Measurements from ENCODE around the gene ERFE. TPM values are rescaled to one million over a fixed set of nuclear protein-coding genes. Genes with fewer than 3 reads are reported as not detected.

ERFE gene
- polyA plus RNA-seq, 1 of the 3 experiments (the other 2 are of a cell fraction): 1.3 TPM

DNA sequence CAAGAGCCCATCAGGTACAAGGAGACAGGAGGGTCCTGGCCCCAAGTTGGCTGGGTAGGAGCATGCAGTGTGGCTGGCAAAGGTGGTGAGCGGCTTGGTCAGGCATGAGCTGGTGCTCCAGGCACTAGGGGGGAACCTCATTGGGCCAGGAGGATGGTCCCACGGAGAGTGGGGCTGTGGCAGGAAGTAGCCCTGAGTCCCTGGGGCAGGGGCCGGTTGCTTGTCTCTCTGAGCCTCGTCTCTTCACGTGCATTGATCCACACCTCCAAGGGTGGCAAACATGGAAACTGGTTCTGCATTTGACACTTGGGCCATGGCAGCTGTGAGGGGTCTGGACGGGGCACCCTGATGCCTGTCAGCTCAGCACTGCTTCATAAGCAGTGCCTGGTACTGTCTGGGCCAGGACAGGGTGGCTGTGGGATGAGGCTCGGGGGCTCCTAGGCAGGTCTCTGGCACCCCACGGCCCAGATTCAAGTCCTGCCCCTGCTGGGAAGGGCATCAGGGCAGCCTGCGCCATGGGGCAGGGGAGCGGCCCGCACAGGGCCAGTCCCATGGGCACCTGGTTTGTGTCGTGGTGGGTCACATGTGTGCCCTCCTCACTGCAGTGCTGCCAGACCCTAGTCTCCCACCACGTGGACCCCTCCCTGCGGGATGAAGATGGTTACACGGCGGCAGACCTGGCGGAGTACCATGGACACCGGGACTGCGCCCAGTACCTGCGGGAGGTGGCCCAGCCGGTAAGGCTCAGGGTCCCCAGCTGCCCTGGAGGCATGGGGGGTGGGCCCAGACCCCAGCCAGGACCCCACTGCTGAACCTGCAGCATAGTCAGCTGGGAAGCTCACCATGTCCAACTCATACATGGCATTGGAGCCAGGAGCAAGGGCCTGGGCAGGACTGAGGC is 42.2 kb upstream of the ERFE start:
- TF ChIP-seq NFIC (IDR thresholded peaks at IDR 0.05; ENCODE audit: borderline replicate concordance) (no peak), NRF1 (IDR thresholded peaks at IDR 0.05; ENCODE audit: low read depth, low read length) (no peak), FOXM1 (IDR thresholded peaks at IDR 0.05; ENCODE audit: low read depth) (no peak), SIN3A (IDR thresholded peaks at IDR 0.05; ENCODE audit: borderline replicate concordance, low read depth, low read length) (no peak), GABPA (IDR thresholded peaks at IDR 0.05; ENCODE audit: low read depth) (no peak), MEF2A (IDR thresholded peaks at IDR 0.05; ENCODE audit: borderline replicate concordance, low read depth) (no peak)
- TF ChIP-seq, protein P1, sequence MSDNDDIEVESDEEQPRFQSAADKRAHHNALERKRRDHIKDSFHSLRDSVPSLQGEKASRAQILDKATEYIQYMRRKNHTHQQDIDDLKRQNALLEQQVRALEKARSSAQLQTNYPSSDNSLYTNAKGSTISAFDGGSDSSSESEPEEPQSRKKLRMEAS (IDR thresholded peaks at IDR 0.05; ENCODE audit: low read depth): no peak
- TF ChIP-seq, protein P2, sequence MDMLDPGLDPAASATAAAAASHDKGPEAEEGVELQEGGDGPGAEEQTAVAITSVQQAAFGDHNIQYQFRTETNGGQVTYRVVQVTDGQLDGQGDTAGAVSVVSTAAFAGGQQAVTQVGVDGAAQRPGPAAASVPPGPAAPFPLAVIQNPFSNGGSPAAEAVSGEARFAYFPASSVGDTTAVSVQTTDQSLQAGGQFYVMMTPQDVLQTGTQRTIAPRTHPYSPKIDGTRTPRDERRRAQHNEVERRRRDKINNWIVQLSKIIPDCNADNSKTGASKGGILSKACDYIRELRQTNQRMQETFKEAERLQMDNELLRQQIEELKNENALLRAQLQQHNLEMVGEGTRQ (IDR thresholded peaks at IDR 0.05; ENCODE audit: borderline replicate concordance, low read depth, low read length): no peak
- TF ChIP-seq, protein P3, sequence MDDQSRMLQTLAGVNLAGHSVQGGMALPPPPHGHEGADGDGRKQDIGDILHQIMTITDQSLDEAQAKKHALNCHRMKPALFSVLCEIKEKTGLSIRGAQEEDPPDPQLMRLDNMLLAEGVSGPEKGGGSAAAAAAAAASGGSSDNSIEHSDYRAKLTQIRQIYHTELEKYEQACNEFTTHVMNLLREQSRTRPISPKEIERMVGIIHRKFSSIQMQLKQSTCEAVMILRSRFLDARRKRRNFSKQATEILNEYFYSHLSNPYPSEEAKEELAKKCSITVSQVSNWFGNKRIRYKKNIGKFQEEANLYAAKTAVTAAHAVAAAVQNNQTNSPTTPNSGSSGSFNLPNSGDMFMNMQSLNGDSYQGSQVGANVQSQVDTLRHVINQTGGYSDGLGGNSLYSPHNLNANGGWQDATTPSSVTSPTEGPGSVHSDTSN (IDR thresholded peaks at IDR 0.05): no peak
- Histone ChIP-seq H3K4me3 (ENCODE audit: low read depth in 2 of 2, low read length in 1 of 2) (no peak overlapping the region), H4K20me1 (ENCODE audit: insufficient read depth) (no peaks in the 10 kb centered on the region), H3K9me3 (peaks cover 8% of the 10 kb centered on the region), H3K36me3 (replicated peaks in 1 of 2; ENCODE audit: control insufficient read depth in 1 of 2, insufficient read depth in 2 of 2, low read length in 1 of 2) (no peaks in the 10 kb centered on the region), H3K79me2 (ENCODE audit: insufficient read depth) (no peaks in the 10 kb centered on the region), H3K9ac (no peak overlapping the region), H3K27me3 (ENCODE audit: insufficient read depth) (no peaks in the 10 kb centered on the region; the same call in 1 of the 2 replicates), H2AFZ (ENCODE audit: low read depth) (no peak overlapping the region), H3K9me2 (no peaks in the 10 kb centered on the region), H3K4me2 (no peak overlapping the region), H3F3A (replicated peaks; ENCODE audit: insufficient read depth) (no peaks in the 10 kb centered on the region), H3K27ac (ENCODE audit: low read depth in 2 of 2, low read length in 1 of 2) (no peak overlapping the region; a peak in 1 of 4 replicates), H3K4me1 (ENCODE audit: control insufficient read depth in 1 of 2, insufficient read depth in 2 of 2, low read depth in 1 of 2, low read length in 1 of 2) (peaks cover 0 to 9% of the 10 kb centered on the region in 2 experiments; a peak in 1 of 4 replicates)
- no peak for DNase-seq
- CTCF ChIA-PET: interaction anchor here (1.2 kb wide), 2 partner anchors 15 to 147 kb away, joined by 3 to 4 read pairs; no protein-coding TSS in a partner anchor
- WGBS (ENCODE audit: low lambda C conversion rate): 72% methylated on average over 7 of the region's 21 CpGs
- POLR2A ChIA-PET: no interaction called here

DNA sequence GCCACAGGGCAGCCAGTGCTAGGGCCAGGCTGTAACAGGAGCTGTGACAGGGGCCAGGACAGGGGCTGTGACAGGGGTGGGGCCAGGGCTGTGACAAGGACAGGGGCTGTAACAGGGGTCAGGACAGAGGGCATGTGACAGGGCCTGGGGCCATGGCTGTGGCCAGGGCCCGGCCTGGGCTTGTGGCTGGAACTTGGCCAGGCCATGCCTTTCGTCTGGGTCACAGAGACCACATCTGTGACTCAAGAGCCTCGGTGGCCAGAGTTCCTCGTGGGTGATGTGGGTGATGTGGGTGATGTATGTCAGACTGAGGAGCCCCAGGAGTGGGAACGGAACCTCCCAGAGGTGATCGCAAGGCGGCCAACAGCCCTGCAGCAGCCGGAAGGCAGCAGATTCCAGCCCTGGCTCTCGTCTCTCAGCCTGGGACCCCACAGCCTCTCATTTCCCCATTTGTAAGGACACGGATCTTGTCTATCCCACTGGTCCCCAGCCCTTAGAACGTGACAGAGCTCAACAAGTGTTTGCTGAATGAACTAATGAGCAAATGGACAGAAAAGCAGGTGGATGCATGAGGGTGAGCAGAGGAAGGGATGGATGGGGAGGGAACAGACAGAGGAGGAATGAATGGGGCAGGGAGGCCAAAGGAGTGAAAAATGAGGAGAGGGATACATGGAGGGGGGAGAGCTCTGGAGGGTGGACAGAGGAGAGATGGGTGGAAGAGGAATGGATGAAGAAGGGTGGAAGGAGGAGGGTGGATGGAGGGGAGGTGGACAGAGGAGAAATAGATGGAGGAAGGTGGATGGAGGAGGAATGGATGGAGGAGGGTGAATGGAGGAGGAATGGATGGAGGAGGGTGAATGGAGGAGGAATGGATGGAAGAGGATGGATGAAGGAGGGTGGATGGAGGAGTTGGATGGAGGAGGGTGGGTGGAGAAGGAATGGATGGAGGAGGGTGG is 41.3 kb upstream of the ERFE start:
- H2AFZ ChIP-seq (ENCODE audit: low read depth): no peak overlapping the region
- H3K9me3 ChIP-seq: peaks cover 1% of the 10 kb centered on the region
- H3K4me2 ChIP-seq: no peak overlapping the region
- no peaks in the 10 kb centered on the region for H3F3A ChIP-seq (replicated peaks; ENCODE audit: insufficient read depth)
- H3K9me2 ChIP-seq: no peaks in the 10 kb centered on the region
- ChIA-PET CTCF (no interaction called here), POLR2A (no interaction called here)
- no peaks in the 10 kb centered on the region for H4K20me1 ChIP-seq (ENCODE audit: insufficient read depth)
- no peak overlapping the region for H3K4me3 ChIP-seq (ENCODE audit: low read depth in 2 of 2, low read length in 1 of 2)
- no peak overlapping the region for H3K9ac ChIP-seq
- H3K4me1 ChIP-seq (ENCODE audit: control insufficient read depth in 1 of 2, insufficient read depth in 2 of 2, low read depth in 1 of 2, low read length in 1 of 2): peaks cover 0 to 9% of the 10 kb centered on the region in 2 experiments; a peak in 1 of 4 replicates
- no peak overlapping the region for H3K27ac ChIP-seq (ENCODE audit: low read depth in 2 of 2, low read length in 1 of 2)
- no peaks in the 10 kb centered on the region; the same call in 1 of the 2 replicates for H3K27me3 ChIP-seq (ENCODE audit: insufficient read depth)
- DNase-seq: no peak
- WGBS (ENCODE audit: low lambda C conversion rate): 10% methylated on average over 6 of the region's 11 CpGs
- H3K79me2 ChIP-seq (ENCODE audit: insufficient read depth): no peaks in the 10 kb centered on the region
- H3K36me3 ChIP-seq (replicated peaks in 1 of 2; ENCODE audit: control insufficient read depth in 1 of 2, insufficient read depth in 2 of 2, low read length in 1 of 2): no peaks in the 10 kb centered on the region
- TF ChIP-seq, protein P4, sequence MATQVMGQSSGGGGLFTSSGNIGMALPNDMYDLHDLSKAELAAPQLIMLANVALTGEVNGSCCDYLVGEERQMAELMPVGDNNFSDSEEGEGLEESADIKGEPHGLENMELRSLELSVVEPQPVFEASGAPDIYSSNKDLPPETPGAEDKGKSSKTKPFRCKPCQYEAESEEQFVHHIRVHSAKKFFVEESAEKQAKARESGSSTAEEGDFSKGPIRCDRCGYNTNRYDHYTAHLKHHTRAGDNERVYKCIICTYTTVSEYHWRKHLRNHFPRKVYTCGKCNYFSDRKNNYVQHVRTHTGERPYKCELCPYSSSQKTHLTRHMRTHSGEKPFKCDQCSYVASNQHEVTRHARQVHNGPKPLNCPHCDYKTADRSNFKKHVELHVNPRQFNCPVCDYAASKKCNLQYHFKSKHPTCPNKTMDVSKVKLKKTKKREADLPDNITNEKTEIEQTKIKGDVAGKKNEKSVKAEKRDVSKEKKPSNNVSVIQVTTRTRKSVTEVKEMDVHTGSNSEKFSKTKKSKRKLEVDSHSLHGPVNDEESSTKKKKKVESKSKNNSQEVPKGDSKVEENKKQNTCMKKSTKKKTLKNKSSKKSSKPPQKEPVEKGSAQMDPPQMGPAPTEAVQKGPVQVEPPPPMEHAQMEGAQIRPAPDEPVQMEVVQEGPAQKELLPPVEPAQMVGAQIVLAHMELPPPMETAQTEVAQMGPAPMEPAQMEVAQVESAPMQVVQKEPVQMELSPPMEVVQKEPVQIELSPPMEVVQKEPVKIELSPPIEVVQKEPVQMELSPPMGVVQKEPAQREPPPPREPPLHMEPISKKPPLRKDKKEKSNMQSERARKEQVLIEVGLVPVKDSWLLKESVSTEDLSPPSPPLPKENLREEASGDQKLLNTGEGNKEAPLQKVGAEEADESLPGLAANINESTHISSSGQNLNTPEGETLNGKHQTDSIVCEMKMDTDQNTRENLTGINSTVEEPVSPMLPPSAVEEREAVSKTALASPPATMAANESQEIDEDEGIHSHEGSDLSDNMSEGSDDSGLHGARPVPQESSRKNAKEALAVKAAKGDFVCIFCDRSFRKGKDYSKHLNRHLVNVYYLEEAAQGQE (IDR thresholded peaks at IDR 0.05; ENCODE audit: low read depth, low read length): no peak
- TF ChIP-seq CHD2 (IDR thresholded peaks at IDR 0.05; ENCODE audit: low read length, partially characterized antibody): no peak
- TF ChIP-seq MXI1 (IDR thresholded peaks at IDR 0.05; ENCODE audit: low read depth, low read length): no peak
- TF ChIP-seq NRF1 (IDR thresholded peaks at IDR 0.05; ENCODE audit: low read depth, low read length): no peak
- TF ChIP-seq ELF1 (IDR thresholded peaks at IDR 0.05): no peak
- TF ChIP-seq FOXJ3 (CRISPR knock-in tag; IDR thresholded peaks at IDR 0.05): no peak
- no peak for TF ChIP-seq FOXM1 (IDR thresholded peaks at IDR 0.05; ENCODE audit: low read depth)
- TF ChIP-seq, protein P3 (IDR thresholded peaks at IDR 0.05): no peak
- no peak for TF ChIP-seq SMC3 (IDR thresholded peaks at IDR 0.05; ENCODE audit: low read depth, low read length)
- TF ChIP-seq, protein P1 (IDR thresholded peaks at IDR 0.05; ENCODE audit: low read depth): no peak
- no peak for TF ChIP-seq JUND (IDR thresholded peaks at IDR 0.05)
